GM12892 (cell line): Measurements from ENCODE around the gene NSG2.
"Not testable (repeated sequence)": the region's sequence is repeated elsewhere in the genome, so short reads cannot be mapped to it uniquely, and the experiment has no call there.

Experiments used
- DNase-seq: peaks from one replicate; pipeline ENCODE4 v3.0.0; 2011; ENCODE audit not compliant: insufficient read length
- FAIRE-seq: peaks from 2 replicates; lab custom pipeline; 2011; peaks lifted over from hg19 to GRCh38; lab: Jason Lieb, UNC
- POLR2A ChIP-seq: IDR thresholded peaks from 2 replicates; pipeline ENCODE4 v1.6.1; 2011; ENCODE audit warnings: low read depth, low read length, control low read depth
- POLR2AphosphoS5 ChIP-seq: IDR thresholded peaks from 2 replicates; pipeline ENCODE4 v1.6.1; 2011; ENCODE audit warnings: low read depth, low read length, control low read depth
- TAF1 ChIP-seq: IDR thresholded peaks from 2 replicates; pipeline ENCODE4 v1.6.1; 2011; ENCODE audit warnings: low read depth, mild to moderate bottlenecking, control low read depth, low read length, borderline replicate concordance

NSG2 gene

DNA sequence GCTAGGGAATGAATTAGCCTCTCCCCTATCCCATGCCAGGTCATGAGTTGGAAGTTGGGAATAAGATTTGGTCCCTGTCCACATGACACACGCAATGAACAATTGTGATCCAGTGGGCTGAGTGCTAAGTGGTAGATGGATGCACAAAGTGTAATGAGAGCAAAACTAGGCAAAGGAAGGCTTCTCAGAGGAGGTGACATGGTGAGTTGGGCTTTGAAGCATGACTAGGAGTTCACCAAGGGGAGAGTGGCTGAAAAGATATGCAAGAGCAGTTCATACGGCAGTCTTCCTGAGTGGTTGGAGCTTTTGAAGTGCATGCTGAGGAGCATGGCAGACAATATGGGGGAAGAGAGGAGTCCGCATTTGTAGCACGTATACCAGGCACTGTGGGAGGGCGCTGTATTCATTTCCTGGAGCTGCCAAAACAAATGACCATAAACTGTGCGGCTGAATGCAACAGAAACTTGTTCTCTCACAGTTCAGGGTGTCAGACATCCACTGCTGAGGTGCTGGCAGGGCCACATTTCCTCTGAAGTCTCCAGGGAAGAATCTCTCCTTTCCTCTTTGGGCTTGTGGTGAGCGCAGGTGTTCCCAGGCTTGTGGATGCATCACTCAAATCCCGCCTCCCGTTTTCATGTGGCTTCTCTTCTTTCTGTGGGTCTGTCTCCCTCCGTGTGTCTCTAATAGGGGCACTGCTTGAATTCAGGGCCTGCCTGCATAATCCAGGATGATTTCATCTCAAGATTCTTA lies 49.5 kb downstream of the NSG2 start:
- FAIRE-seq (peak; percentile 30), DNase-seq (no peak)
- TF ChIP-seq TAF1 (no peak), POLR2AphosphoS5 (no peak), POLR2A (no peak)

DNA sequence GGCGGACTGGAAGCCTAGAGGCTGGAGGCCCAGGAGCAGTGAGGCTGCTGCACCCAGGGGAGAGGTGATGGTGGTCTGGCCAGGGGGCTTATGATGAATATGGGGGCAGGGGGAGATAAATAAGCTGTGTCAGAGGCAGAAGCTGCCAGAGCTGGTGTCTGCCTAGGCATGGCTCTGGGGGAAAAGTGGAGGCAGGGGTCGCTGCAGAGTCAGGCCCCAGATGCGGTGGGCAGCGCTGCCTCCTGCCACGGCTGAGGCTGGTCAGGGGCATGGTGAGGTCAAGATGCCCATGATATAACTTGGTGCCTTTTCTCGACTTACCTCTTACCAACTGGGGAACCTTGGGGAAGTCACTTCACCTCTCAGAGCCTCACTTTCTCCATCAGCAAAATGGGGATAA lies 51.1 kb downstream of the NSG2 start:
- TF ChIP-seq POLR2A (no peak), POLR2AphosphoS5 (no peak), TAF1 (no peak)
- DNase-seq (no peak), FAIRE-seq (no peak)

DNA sequence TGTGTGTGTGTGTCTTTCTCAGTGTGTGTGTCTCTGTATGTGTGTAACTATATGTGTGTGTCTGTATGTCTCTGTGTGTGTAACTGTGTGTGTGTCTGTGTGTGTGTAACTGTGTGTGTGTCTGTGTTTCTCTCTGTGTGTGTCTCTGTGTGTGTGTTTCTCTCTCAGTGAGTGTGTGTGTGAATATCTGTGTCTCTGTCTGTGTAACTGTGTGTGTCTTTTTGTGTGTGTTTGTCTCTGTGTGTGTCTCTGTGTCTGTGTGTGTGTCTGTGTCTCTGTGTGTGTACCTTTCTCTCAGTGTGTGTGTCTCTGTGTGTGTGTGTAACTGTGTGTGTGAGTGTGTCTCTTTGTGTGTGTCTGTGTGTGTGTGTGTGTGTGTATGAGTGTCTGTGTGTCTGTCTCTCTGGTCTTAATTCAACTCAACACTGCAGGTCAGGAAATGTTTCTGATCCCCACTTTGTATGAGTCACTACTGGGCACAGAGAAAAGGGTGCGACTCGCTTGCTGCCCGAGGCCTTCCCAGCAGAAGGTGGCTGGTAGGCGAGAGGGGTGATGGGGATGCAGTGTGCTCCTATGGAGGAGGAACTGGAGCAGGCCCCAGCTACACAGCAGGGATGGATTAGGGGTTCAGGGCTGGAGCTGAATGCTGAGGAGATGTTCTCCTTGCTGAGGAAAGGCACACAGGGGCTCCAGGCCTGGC lies 52.1 kb downstream of the NSG2 start:
- peak; percentile 56 for FAIRE-seq
- TF ChIP-seq POLR2A, result no peak
- no peak for TF ChIP-seq TAF1
- no peak for TF ChIP-seq POLR2AphosphoS5
- no peak for DNase-seq

DNA sequence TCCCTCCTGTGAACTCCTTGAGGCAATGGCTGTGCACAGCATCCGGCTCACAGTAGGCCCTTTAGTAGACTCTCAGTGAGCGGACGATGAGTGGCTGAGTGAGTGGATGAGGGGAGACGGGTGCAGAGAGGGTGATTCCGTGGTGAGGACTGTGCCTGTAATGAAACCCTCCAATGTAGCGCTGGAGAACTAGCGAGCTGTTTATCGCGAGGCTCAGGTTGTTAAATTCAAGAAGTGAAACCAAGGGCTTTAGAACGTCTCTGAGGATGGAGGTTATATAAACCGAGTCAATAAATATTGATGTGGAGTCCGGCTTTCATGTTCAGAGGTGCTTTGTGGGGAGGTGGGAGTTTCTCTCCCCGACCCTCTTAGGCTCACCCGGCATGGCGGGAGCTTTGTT lies 53.2 kb downstream of the NSG2 start:
- DNase-seq, result no peak

DNA sequence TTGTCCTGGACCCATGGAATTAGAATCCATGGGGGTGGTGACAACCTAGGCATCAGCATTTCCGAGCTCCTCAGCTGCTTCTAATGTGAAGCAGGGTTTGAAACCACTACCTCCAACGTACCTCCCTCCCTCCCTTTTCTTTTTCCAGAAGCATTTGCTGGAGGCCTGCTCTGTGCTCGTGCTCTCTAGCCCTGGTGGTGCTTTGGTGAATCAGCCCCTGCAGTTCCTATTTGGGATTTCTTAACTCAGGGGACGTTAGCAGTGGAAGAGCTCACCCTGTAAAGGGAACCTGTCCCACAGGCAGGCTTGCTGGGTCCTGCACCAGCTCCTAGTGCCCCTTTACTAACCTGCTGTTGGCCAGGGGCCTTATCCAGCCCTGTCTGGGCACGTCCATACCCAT lies 55.0 kb downstream of the NSG2 start:
- FAIRE-seq, result no peak
- TF ChIP-seq TAF1 (no peak), POLR2AphosphoS5 (no peak), POLR2A (no peak)
- DNase-seq, result no peak

More for the DNA sequence above, 53.2 kb downstream of the NSG2 start:
- TF ChIP-seq POLR2A (no peak), TAF1 (no peak), POLR2AphosphoS5 (no peak)
- no peak for FAIRE-seq

GRCh38 chr5:174101195-174101730 lies 55.8 kb downstream of the NSG2 start:
- DNase-seq (no peak), FAIRE-seq (no peak)
- TF ChIP-seq POLR2AphosphoS5, result no peak
- TF ChIP-seq POLR2A, result no peak
- TF ChIP-seq TAF1, result no peak

DNA sequence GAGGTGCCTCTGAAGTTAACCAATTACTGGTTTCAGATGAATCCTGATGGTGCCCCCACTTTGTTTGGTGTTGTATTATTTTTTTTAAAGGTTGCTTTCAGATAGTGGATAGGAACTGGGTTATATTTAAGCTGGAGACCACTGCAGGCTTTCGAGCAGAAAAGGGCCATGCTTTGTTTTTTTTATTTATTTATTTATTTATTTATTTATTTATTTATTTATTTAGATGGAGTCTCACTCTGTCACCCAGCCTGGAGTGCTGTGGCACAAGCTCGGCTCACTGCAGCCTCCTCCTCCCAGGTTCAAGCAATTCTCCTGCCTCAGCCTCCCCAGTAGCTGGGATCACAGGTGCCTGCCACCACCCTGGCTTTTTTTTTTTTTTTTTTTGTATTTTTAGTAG lies 57.1 kb downstream of the NSG2 start:
- FAIRE-seq, DNase-seq: not testable (repeated sequence)

DNA sequence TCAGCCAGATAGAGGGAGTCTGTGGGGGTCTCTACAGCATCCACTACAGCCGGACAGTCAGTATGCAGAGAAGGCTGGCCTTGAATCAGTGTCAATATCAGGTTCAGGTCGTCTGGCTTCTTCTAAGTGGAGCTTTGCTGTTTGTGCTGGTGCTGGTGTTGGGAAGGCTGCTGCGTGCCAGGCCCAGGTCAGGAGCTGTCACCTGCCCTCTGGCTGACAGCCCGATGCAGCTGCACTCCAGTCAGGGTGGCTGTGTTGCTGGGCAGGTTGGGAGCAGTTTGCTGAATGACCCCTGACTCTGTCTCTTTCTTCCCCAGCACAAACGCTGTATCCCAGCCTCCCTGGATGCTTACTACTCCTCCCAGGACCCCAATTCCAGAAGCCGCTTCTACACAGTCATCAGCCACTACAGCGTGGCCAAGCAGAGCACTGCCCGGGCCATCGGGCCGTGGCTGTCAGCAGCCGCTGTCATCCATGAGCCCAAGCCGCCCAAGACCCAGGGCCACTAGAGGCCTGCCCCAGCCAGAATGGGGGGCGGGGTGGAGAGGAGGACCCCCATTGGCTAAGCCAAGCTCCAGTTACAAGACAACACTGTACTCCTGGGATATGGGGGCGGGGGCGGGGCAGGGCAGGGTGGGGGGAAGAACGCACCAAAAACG lies 61.6 kb downstream of the NSG2 start:
- no peak for DNase-seq
- no peak for FAIRE-seq
- TF ChIP-seq POLR2A (no peak), POLR2AphosphoS5 (no peak), TAF1 (no peak)

GRCh38 chr5:174108745-174109144 lies 63.2 kb downstream of the NSG2 start:
- FAIRE-seq (no peak), DNase-seq (no peak)
- TF ChIP-seq POLR2A, result no peak
- TF ChIP-seq POLR2AphosphoS5, result no peak
- no peak for TF ChIP-seq TAF1

DNA sequence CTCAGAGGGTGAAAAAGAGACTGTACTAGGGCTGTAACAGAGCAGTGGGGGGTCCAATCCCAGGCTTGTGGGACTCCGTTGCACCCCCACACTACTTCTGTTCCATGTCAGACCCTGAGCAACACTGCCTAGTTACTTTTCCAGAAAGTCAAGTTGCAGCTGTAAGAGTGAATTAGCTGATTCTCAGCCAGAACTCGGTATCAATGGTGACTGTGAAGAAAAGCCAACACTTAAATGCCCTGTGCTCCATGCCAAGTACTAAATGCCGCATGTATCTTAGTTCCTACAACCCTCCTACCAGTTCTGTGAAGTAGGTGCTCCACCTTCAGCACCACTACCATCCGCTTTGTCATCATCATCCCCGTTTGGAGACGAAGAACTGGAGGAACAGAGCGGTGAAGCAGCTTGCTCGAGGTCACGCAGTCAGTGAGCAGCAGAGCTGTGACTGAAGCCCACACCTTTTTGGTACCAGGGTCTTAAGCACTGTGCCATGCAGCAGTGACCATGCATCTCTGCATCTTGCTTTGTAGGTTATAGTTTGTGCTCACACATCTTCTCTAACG lies 64.3 kb downstream of the NSG2 start:
- TF ChIP-seq POLR2AphosphoS5, result no peak
- no peak for TF ChIP-seq TAF1
- no peak for TF ChIP-seq POLR2A
- FAIRE-seq, result no peak

GRCh38 chr5:174110310-174110709 lies 64.8 kb downstream of the NSG2 start:
- TF ChIP-seq POLR2A, result no peak
- TF ChIP-seq TAF1, result no peak
- no peak for TF ChIP-seq POLR2AphosphoS5
- FAIRE-seq (no peak), DNase-seq (no peak)

More for the DNA sequence above, 64.3 kb downstream of the NSG2 start:
- DNase-seq, result no peak
